PC-9 (cell line): ENCODE measurements around the gene RBM26.

Experiments used
- CTCF ChIP-seq: fragments of 200-600 bp; sonication (generic); conservative IDR thresholded peaks from 2 replicates; pipeline ENCODE4 v1.6.1; 2017; ENCODE audit warnings: mixed run types, antibody characterized with exemption, mild to moderate bottlenecking, moderate library complexity
- EZH2 ChIP-seq: fragments of 200-600 bp; sonication (generic); IDR thresholded peaks from 2 replicates; pipeline ENCODE4 v1.8.0; 2017; ENCODE audit warnings: antibody characterized with exemption, low read depth

GRCh38 chr13:79451500-79451962, 45.5 kb upstream of the RBM26 start:
- no peak for TF ChIP-seq CTCF
- TF ChIP-seq EZH2: no peak
